IMR-90 (cell line): ENCODE data around the gene LDB2. TPM values are rescaled to one million over a fixed set of nuclear protein-coding genes. Genes with fewer than 3 reads are reported as not detected.

Experiments
- ATAC-seq: fragments of 200-7000 bp; cut with Tn5 transposase; 2 replicates; pipeline ENCODE4 v1.9.1; 2020; ENCODE audit warnings: low read depth, mild to moderate bottlenecking, moderate library complexity
- BruUV-seq: library from RNA; stranded (reverse); fragments of 400-500 nt; replicated peaks from 2 replicates; lab custom pipeline; 2021; lab: Mats Ljungman, UMichigan
- CTCF ChIA-PET: fragments of 300-600 bp; formaldehyde crosslinking; extraction: SDS; loops from one replicate; lab custom pipeline; 2021; ENCODE audit warnings: antibody characterized with exemption; lab: Yijun Ruan, JAX
- POLR2A ChIA-PET: fragments of 300-600 bp; sonication (Branson Sonifier 250); formaldehyde crosslinking; loops from one replicate; lab custom pipeline; 2022; ENCODE audit warnings: antibody characterized with exemption; ENCODE audit not compliant: unreplicated experiment; lab: Charles Lee
- DNase-seq: peaks from one replicate; pipeline ENCODE4 v3.0.0; 2013
- H2AFZ ChIP-seq: replicated peaks from 2 replicates; pipeline ENCODE3; 2013; ENCODE audit warnings: low read length, mild to moderate bottlenecking; ENCODE audit not compliant: poor library complexity
- H2AK5ac ChIP-seq: 2 replicates; pipeline ENCODE4 v1.6.1; 2013; ENCODE audit warnings: low read depth, low read length, inconsistent platforms
- H2AK9ac ChIP-seq: replicated peaks from 2 replicates; pipeline ENCODE3; 2013; ENCODE audit warnings: mild to moderate bottlenecking, low read depth, low read length, moderate library complexity; ENCODE audit not compliant: poor library complexity
- H2BK120ac ChIP-seq: 2 replicates; pipeline ENCODE4 v1.6.1; 2013; ENCODE audit warnings: low read depth, low read length, inconsistent platforms
- H2BK15ac ChIP-seq: 3 replicates; pipeline ENCODE4 v1.6.1; 2013; ENCODE audit warnings: low read depth, low read length, inconsistent platforms
- H2BK20ac ChIP-seq: 2 replicates; pipeline ENCODE4 v1.6.1; 2013; ENCODE audit warnings: low read depth, mild to moderate bottlenecking, inconsistent platforms, low read length, moderate library complexity
- H2BK5ac ChIP-seq: 2 replicates; pipeline ENCODE4 v1.6.1; 2013; ENCODE audit warnings: mild to moderate bottlenecking, low read depth, low read length, inconsistent platforms; ENCODE audit not compliant: poor library complexity, severe bottlenecking
- H3K14ac ChIP-seq: replicated peaks from 2 replicates; pipeline ENCODE4 v1.6.1; 2013; ENCODE audit warnings: low read depth, low read length, inconsistent platforms
- H3K18ac ChIP-seq: 2 replicates; pipeline ENCODE4 v1.6.1; 2013; ENCODE audit warnings: low read depth, low read length, control low read depth
- H3K23ac ChIP-seq: 2 replicates; pipeline ENCODE4 v1.6.1; 2013; ENCODE audit warnings: low read depth, low read length, inconsistent platforms
- H3K27ac ChIP-seq: 2 replicates; pipeline ENCODE4 v1.5.1; 2013; ENCODE audit warnings: mild to moderate bottlenecking, control low read depth, low read length; ENCODE audit not compliant: insufficient read depth
- H3K27me3 ChIP-seq: 2 replicates; pipeline ENCODE4 v1.6.1; 2013; ENCODE audit warnings: low read length; ENCODE audit not compliant: control insufficient read depth, insufficient read depth
- H3K36me3 ChIP-seq: 2 replicates; pipeline ENCODE4 v1.6.1; 2013; ENCODE audit warnings: low read length, mixed read lengths; ENCODE audit not compliant: control insufficient read depth, insufficient read depth
- H3K4ac ChIP-seq: 2 replicates; pipeline ENCODE4 v1.6.1; 2013; ENCODE audit warnings: low read depth, low read length, inconsistent platforms
- H3K4me1 ChIP-seq: 2 replicates; pipeline ENCODE4 v1.6.1; 2013; ENCODE audit warnings: low read length, mixed read lengths; ENCODE audit not compliant: control insufficient read depth, insufficient read depth
- H3K4me2 ChIP-seq: 2 replicates; pipeline ENCODE4 v1.6.1; 2013; ENCODE audit warnings: low read depth, mild to moderate bottlenecking, control low read depth, low read length, moderate library complexity
- H3K4me3 ChIP-seq: 2 replicates; pipeline ENCODE4 v1.5.1; 2013; ENCODE audit warnings: low read depth, mild to moderate bottlenecking, control low read depth, low read length, moderate library complexity; ENCODE audit not compliant: insufficient read depth
- H3K56ac ChIP-seq: 2 replicates; pipeline ENCODE4 v1.6.1; 2013; ENCODE audit warnings: low read length, inconsistent platforms; ENCODE audit not compliant: insufficient read depth; ENCODE audit errors: extremely low read depth
- H3K79me1 ChIP-seq, 2 experiments: 2 replicates each; pipeline ENCODE4 v1.6.1; 2013; ENCODE audit warnings: low read length in 2 of 2, inconsistent platforms in 1 of 2, low read depth in 1 of 2
- H3K9ac ChIP-seq: 2 replicates; pipeline ENCODE4 v1.6.1; 2013; ENCODE audit warnings: low read depth, low read length, control low read depth
- H3K9me1 ChIP-seq: 2 replicates; pipeline ENCODE4 v1.6.1; 2013; ENCODE audit warnings: low read length, inconsistent platforms; ENCODE audit not compliant: insufficient read depth
- H3K9me3 ChIP-seq: 2 replicates; pipeline ENCODE4 v1.6.1; 2013; ENCODE audit warnings: low read length; ENCODE audit not compliant: control insufficient read depth, insufficient read depth
- H4K20me1 ChIP-seq: 2 replicates; pipeline ENCODE4 v1.6.1; 2013; ENCODE audit warnings: low read length, inconsistent platforms; ENCODE audit not compliant: insufficient read depth
- H4K5ac ChIP-seq: 2 replicates; pipeline ENCODE4 v1.6.1; 2013; ENCODE audit warnings: mild to moderate bottlenecking, low read depth, low read length, control low read depth
- H4K8ac ChIP-seq, 2 experiments: 2 replicates each; pipeline ENCODE4 v1.6.1; 2013; ENCODE audit warnings: low read depth in 2 of 2, low read length in 2 of 2, control low read depth in 1 of 2, inconsistent platforms in 1 of 2
- H4K91ac ChIP-seq: 2 replicates; pipeline ENCODE4 v1.6.1; 2013; ENCODE audit warnings: low read depth, low read length, inconsistent platforms; ENCODE audit not compliant: insufficient read depth
- BHLHE40 ChIP-seq: fragments of 150-350 bp; IDR thresholded peaks from 2 replicates; pipeline ENCODE4 v1.6.1; 2016; ENCODE audit warnings: mild to moderate bottlenecking, low read depth, low read length
- CEBPB ChIP-seq: IDR thresholded peaks from 2 replicates; pipeline ENCODE4 v1.6.1; 2012; ENCODE audit warnings: low read depth, low read length, improper control_type of control experiment
- CHD1 ChIP-seq: IDR thresholded peaks from 2 replicates; pipeline ENCODE4 v1.6.1; 2012; ENCODE audit warnings: low read depth, low read length, improper control_type of control experiment
- CTCF ChIP-seq: conservative IDR thresholded peaks from 2 replicates; pipeline ENCODE4 v1.5.1; 2012; ENCODE audit warnings: mild to moderate bottlenecking, low read depth, low read length, improper control_type of control experiment
- ELK1 ChIP-seq: fragments of 150-350 bp; IDR thresholded peaks from 2 replicates; pipeline ENCODE4 v1.6.1; 2016; ENCODE audit warnings: low read depth, mild to moderate bottlenecking, low read length, moderate library complexity, borderline replicate concordance
- FOS ChIP-seq: fragments of 150-350 bp; IDR thresholded peaks from 2 replicates; pipeline ENCODE4 v1.6.1; 2016; ENCODE audit warnings: low read depth, low read length
- MAFK ChIP-seq: IDR thresholded peaks from 2 replicates; pipeline ENCODE4 v1.6.1; 2012; ENCODE audit warnings: low read depth, low read length, improper control_type of control experiment
- MAZ ChIP-seq: IDR thresholded peaks from 2 replicates; pipeline ENCODE4 v1.6.1; 2012; ENCODE audit warnings: low read depth, mild to moderate bottlenecking, low read length, improper control_type of control experiment, moderate library complexity, borderline replicate concordance
- NFE2L2 ChIP-seq: fragments of 150-350 bp; IDR thresholded peaks from 2 replicates; pipeline ENCODE4 v1.6.1; 2016; ENCODE audit warnings: low read depth, mild to moderate bottlenecking, low read length
- POLR2A ChIP-seq: IDR thresholded peaks from 2 replicates; pipeline ENCODE4 v1.6.1; 2012; ENCODE audit warnings: mild to moderate bottlenecking, low read depth, low read length
- RAD21 ChIP-seq: IDR thresholded peaks from 2 replicates; pipeline ENCODE4 v1.6.1; 2012; ENCODE audit warnings: low read length, improper control_type of control experiment
- RCOR1 ChIP-seq: IDR thresholded peaks from 2 replicates; pipeline ENCODE4 v1.6.1; 2012; ENCODE audit warnings: mild to moderate bottlenecking, low read length, improper control_type of control experiment; ENCODE audit not compliant: insufficient replicate concordance
- RFX5 ChIP-seq: IDR thresholded peaks from 2 replicates; pipeline ENCODE4 v1.8.0; 2012; ENCODE audit warnings: low read depth, mild to moderate bottlenecking, low read length, moderate library complexity
- SMC3 ChIP-seq: fragments of 150-350 bp; IDR thresholded peaks from 2 replicates; pipeline ENCODE4 v1.6.1; 2016; ENCODE audit warnings: low read depth, mild to moderate bottlenecking, antibody characterized with exemption, low read length, moderate library complexity
- USF2 ChIP-seq: fragments of 150-350 bp; IDR thresholded peaks from 2 replicates; pipeline ENCODE4 v1.6.1; 2017; ENCODE audit warnings: mild to moderate bottlenecking, antibody characterized with exemption, low read length, low read depth
- WGBS, 2 experiments: methylation state at CpG; one replicate each; pipeline versions ENCODE4 v1.1.5 to v1.1.7; 2013; ENCODE audit warnings: missing lambda C conversion rate in 2 of 2; ENCODE audit not compliant: insufficient read length in 1 of 2; ENCODE audit errors: extremely low coverage in 2 of 2; 5-methylcytosine and 5-hydroxymethylcytosine counted together
- dilution Hi-C: fragments of 300-500 bp; cut with HindIII; formaldehyde crosslinking; loops from one replicate; pipeline ENCODE4 v1.14.3; 2018; ENCODE audit warnings: low sequenced_read_pairs; ENCODE audit not compliant: unreplicated experiment
- in situ Hi-C: fragments of 300-500 bp; cut with MboI; formaldehyde crosslinking; loops from 3 replicates; pipeline ENCODE4 v1.14.3; 2019; ENCODE audit warnings: low sequenced_read_pairs, inconsistent platforms, mixed read lengths
- intact Hi-C: fragments of 100-400 bp; cut with micrococcal nuclease; formaldehyde crosslinking; loops from 2 replicates; pipeline ENCODE4 v1.10.0; 2022
- polyA plus RNA-seq, 3 experiments: library from polyadenylated mRNA; depleted of rRNA; stranded (reverse); fragments of >200 nt; gene quantifications; 2 replicates each; pipeline ENCODE4 v1.2.3, GENCODE V29; 2012; ENCODE audit warnings: low replicate concordance in 1 of 3
- total RNA-seq: library from RNA; depleted of rRNA; stranded (reverse); fragments of >200 nt; gene quantifications from 2 replicates; pipeline ENCODE4 v1.2.3, GENCODE V29; 2012

LDB2 gene
- total and polyA plus RNA-seq, 2 of the 4 experiments (the other 2 are of a cell fraction), result 67.9 to 116 TPM

GRCh38 chr4:16521156-16521915 is 377.1 kb downstream of the LDB2 start:
- intact Hi-C loops, result no loop called here
- Histone ChIP-seq H3K9me1 (no peaks in the 10 kb centered on the region; the same call in 1 of the 2 replicates), H3K36me3 (no peaks in the 10 kb centered on the region), H4K8ac (no peak overlapping the region), H3K9me3 (no peaks in the 10 kb centered on the region), H3K4me2 (no peak overlapping the region), H2BK120ac (no peak overlapping the region), H3K14ac (no peak overlapping the region), H3K18ac (no peak overlapping the region), H4K20me1 (no peaks in the 10 kb centered on the region), H2BK5ac (no peak overlapping the region), H3K27me3 (no peaks in the 10 kb centered on the region), H3K79me1 (no peaks in the 10 kb centered on the region), H3K27ac (no peak overlapping the region), H2AK9ac (no peak overlapping the region), H2AFZ (no peak overlapping the region), H2BK20ac (no peak overlapping the region), H3K4ac (no peak overlapping the region), H2BK15ac (no peak overlapping the region), H2AK5ac (no peak overlapping the region), H3K23ac (no peak overlapping the region), H3K56ac (no peak overlapping the region), H3K4me1 (peaks cover 2% of the 10 kb centered on the region; the same call in 1 of the 2 replicates), H3K9ac (no peak overlapping the region), H4K5ac (no peak overlapping the region), H3K4me3 (no peak overlapping the region), H4K91ac (no peak overlapping the region)
- in situ Hi-C loops, result no loop called here
- ATAC-seq, result no peak
- no CpG with 5 or more reads among the region's 1 CpG for WGBS, 2 experiments
- ChIA-PET POLR2A (no interaction called here), CTCF (interaction anchor here (1.5 kb wide), 1 partner anchor 265 kb away, joined by 4 read pairs; no protein-coding TSS in a partner anchor)
- BruUV-seq, result no TSS peak
- dilution Hi-C loops, result no loop called here
- no peak for DNase-seq
- TF ChIP-seq BHLHE40 (no peak), RFX5 (no peak), NFE2L2 (no peak), RAD21 (no peak), MAFK (no peak), RCOR1 (no peak), FOS (no peak), ELK1 (no peak), CEBPB (no peak), CTCF (no peak), SMC3 (no peak), USF2 (no peak), CHD1 (no peak), MAZ (no peak), POLR2A (no peak)
